Gastrocnemius medialis (tissue), 4 donors: ENCODE measurements around the gene VAMP5. TPM values are rescaled to one million over a fixed set of nuclear protein-coding genes. Genes with fewer than 3 reads are reported as not detected.

ENCODE experiments used
- ATAC-seq, 2 donors: fragments of 150-250 bp; one replicate each; pipeline ENCODE4 v1.9.1; 2016
- DNase-seq, 2 donors: peaks; one replicate each; pipeline ENCODE4 v3.0.0-alpha.2; 2019
- H3K27ac ChIP-seq, 4 donors: fragments of 200-600 bp; sonication (generic); 1 replicate in 1 of 4; 2 replicates in 3 of 4; pipeline ENCODE4 v1.5.1; 2016 to 2018; ENCODE audit warnings: mild to moderate bottlenecking in 2 of 4, moderate library complexity in 1 of 4
- H3K27me3 ChIP-seq, 3 donors: fragments of 200-600 bp; sonication (generic) in 2 of 3; 1 replicate in 1 of 3; 2 replicates in 2 of 3; pipeline versions ENCODE4 v1.5.1 to v1.6.0; 2016 to 2019; ENCODE audit warnings: mild to moderate bottlenecking in 1 of 3, moderate library complexity in 1 of 3
- H3K36me3 ChIP-seq, 2 donors: fragments of 200-600 bp; sonication (generic) in 1 of 2; one replicate each; pipeline ENCODE4 v1.5.1; 2017 to 2018
- H3K4me1 ChIP-seq, 2 donors: fragments of 200-600 bp; sonication (generic) in 1 of 2; one replicate each; pipeline ENCODE4 v1.5.1; 2016 to 2017; ENCODE audit warnings: mild to moderate bottlenecking in 2 of 2
- H3K4me3 ChIP-seq, 4 donors: fragments of 200-600 bp; sonication (generic) in 3 of 4; 1 replicate in 1 of 4; 2 replicates in 3 of 4; pipeline ENCODE4 v1.5.1; 2016 to 2019; ENCODE audit warnings: mild to moderate bottlenecking in 2 of 4
- H3K9me3 ChIP-seq, 3 donors: fragments of 200-600 bp; sonication (generic) in 2 of 3; 1 replicate in 1 of 3; 2 replicates in 2 of 3; pipeline ENCODE4 v1.5.1; 2016 to 2019
- CTCF ChIP-seq, 5 experiments: fragments of 450-650 bp in 3 of 5; fragments of 200-600 bp in 2 of 5; sonication (generic) in 2 of 5; IDR thresholded peaks in 4 of 5; conservative IDR thresholded peaks in 1 of 5; 1 replicate in 4 of 5; 2 replicates in 1 of 5; pipeline ENCODE4 v1.5.1; 2016 to 2019; ENCODE audit warnings: antibody characterized with exemption in 5 of 5, mild to moderate bottlenecking in 3 of 5, moderate library complexity in 3 of 5
- POLR2A ChIP-seq, 2 donors: fragments of 450-650 bp; IDR thresholded peaks; one replicate each; pipeline ENCODE4 v1.6.1; 2017; ENCODE audit warnings: antibody characterized with exemption in 2 of 2, mild to moderate bottlenecking in 2 of 2, moderate library complexity in 2 of 2
- in situ Hi-C, 4 donors: fragments of 200-750 bp; cut with MboI; loops; one replicate each; pipeline versions ENCODE4 v1.15.0 to v1.8.0; 2017; ENCODE audit warnings: low sequenced_read_pairs in 4 of 4
- intact Hi-C: fragments of 100-400 bp; cut with DNase I; formaldehyde crosslinking; loops from one replicate; pipeline ENCODE4 v1.15.1; 2023; ENCODE audit warnings: low total_unique reads
- total RNA-seq, 4 donors: library from RNA; depleted of rRNA; stranded (reverse); fragments of >200 nt; gene quantifications; one replicate each; pipeline versions ENCODE4 v1.1.0 to v1.2.3, GENCODE V29; 2016

Gene VAMP5
- total RNA-seq, 4 donors from 2014 or later = 19.9 to 47.0 (median 36.9) TPM

GRCh38 chr2:85595301-85596025 lies 11.2 kb downstream of the VAMP5 start, which contains the start of gene RNF181:
RNF181 (plus strand) TSS chr2:85595745; CDS start chr2:85595764, 19 bp downstream.
- Histone ChIP-seq H3K9me3 (no peaks in the 10 kb centered on the region), H3K4me1 (peaks cover 49 to 55% of the 10 kb centered on the region in 2 donors), H3K36me3 (peaks cover 0 to 41% of the 10 kb centered on the region in 2 donors), H3K4me3 (peak within 1 kb of the TSS; percentile 55 to 98 (median 78)), H3K27me3 (no peaks in the 10 kb centered on the region), H3K27ac (peak within 1 kb of the TSS; percentile 87 to 99 (median 94))
- intact Hi-C loops (no loop called here), in situ Hi-C loops (no loop called here)
- TF ChIP-seq POLR2A (IDR thresholded peaks at IDR 0.05) = peak; percentile 90 to 92
- TF ChIP-seq CTCF (IDR thresholded peaks at IDR 0.05 in 4 of 5, conservative IDR thresholded peaks at IDR 0.05 in 1 of 5) = no peak
- peak; percentile 99 for ATAC-seq
- DNase-seq = peak; percentile 98

DNA sequence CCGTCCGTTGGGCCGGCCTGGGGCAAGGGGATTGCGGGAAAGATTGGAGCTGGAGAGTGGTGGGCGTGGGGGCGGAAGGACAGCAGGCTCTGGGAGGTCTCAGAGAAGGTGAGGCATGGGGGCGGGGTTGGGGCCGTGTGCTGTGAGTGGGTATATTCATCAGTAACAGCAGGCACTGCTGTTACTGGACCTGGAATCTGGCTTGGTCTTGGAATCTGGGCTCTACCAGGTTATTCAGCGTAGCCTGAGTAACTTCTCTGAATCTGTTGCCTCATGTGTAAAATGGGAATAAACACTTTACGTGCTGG lies 11.7 kb downstream of the VAMP5 start:
- intact Hi-C loops (no loop called here), in situ Hi-C loops (no loop called here)
- Histone ChIP-seq H3K36me3 (peaks cover 0 to 46% of the 10 kb centered on the region in 2 donors), H3K4me1 (peaks cover 48 to 55% of the 10 kb centered on the region in 2 donors), H3K27me3 (no peaks in the 10 kb centered on the region), H3K4me3 (peak overlapping the region; percentile 55 to 98 (median 78)), H3K27ac (peak overlapping the region; percentile 87 to 99 (median 94)), H3K9me3 (no peaks in the 10 kb centered on the region)
- TF ChIP-seq POLR2A (IDR thresholded peaks at IDR 0.05) (no peak), CTCF (IDR thresholded peaks at IDR 0.05 in 4 of 5, conservative IDR thresholded peaks at IDR 0.05 in 1 of 5) (no peak)
- DNase-seq (no peak), ATAC-seq (peak in 1 of 2 donors; percentile 13)

- H3K27me3 ChIP-seq = no peaks in the 10 kb centered on the region
- TF ChIP-seq CTCF (IDR thresholded peaks at IDR 0.05 in 4 of 5, conservative IDR thresholded peaks at IDR 0.05 in 1 of 5) (no peak), POLR2A (IDR thresholded peaks at IDR 0.05) (no peak)
- H3K27ac ChIP-seq = peak overlapping the region; percentile 87 to 99 (median 94)
- ATAC-seq = no peak
- H3K4me3 ChIP-seq = peak overlapping the region; percentile 55 to 98 (median 78)
- in situ Hi-C loops = no loop called here
- DNase-seq = no peak
- H3K36me3 ChIP-seq = peaks cover 0 to 48% of the 10 kb centered on the region in 2 donors
- H3K4me1 ChIP-seq = peaks cover 48 to 55% of the 10 kb centered on the region in 2 donors
- intact Hi-C loops = no loop called here
- H3K9me3 ChIP-seq = no peaks in the 10 kb centered on the region
These were observed 12.4 kb downstream of the VAMP5 start for GRCh38 chr2:85596486-85597143.

DNA sequence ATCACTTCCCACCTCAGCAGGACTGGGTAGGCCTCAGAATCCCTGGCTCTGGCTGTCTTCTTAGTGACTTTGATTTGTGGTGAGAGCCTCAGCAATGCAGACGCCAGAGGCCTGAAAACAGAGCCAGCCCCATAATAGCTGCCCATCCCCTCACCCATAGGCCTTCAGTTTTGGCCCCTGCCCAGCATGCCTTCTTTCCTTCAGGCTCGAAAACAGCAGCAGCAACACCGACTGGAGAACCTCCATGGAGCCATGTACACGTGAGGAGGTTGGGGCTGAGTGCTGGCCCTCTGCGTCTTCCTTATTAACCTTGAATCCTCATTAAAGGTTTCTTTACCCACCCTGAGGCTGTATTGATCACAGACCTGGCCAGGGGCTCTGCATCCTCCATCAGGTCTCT lies 13.0 kb downstream of the VAMP5 start:
- Histone ChIP-seq H3K4me1 (peaks cover 43 to 51% of the 10 kb centered on the region in 2 donors), H3K36me3 (peaks cover 0 to 48% of the 10 kb centered on the region in 2 donors), H3K27me3 (no peaks in the 10 kb centered on the region), H3K27ac (peak overlapping the region in 3 of 4 donors; percentile 87 to 99 (median 94)), H3K4me3 (no peak overlapping the region), H3K9me3 (no peaks in the 10 kb centered on the region)
- no peak for TF ChIP-seq CTCF (IDR thresholded peaks at IDR 0.05 in 4 of 5, conservative IDR thresholded peaks at IDR 0.05 in 1 of 5)
- TF ChIP-seq POLR2A (IDR thresholded peaks at IDR 0.05) = no peak
- in situ Hi-C loops (no loop called here), intact Hi-C loops (no loop called here)
- DNase-seq (no peak), ATAC-seq (no peak)
